IMR-90 (cell line): ENCODE results near the gene HDAC9. TPM values are rescaled to one million over a fixed set of nuclear protein-coding genes. Genes with fewer than 3 reads are reported as not detected.

Experiments used
- ATAC-seq: fragments of 200-7000 bp; cut with Tn5 transposase; 2 replicates; pipeline ENCODE4 v1.9.1; 2020; ENCODE audit warnings: low read depth, mild to moderate bottlenecking, moderate library complexity
- BruUV-seq: library from RNA; stranded (reverse); fragments of 400-500 nt; replicated peaks from 2 replicates; lab custom pipeline; 2021; lab: Mats Ljungman, UMichigan
- CTCF ChIA-PET: fragments of 300-600 bp; formaldehyde crosslinking; extraction: SDS; loops from one replicate; lab custom pipeline; 2021; ENCODE audit warnings: antibody characterized with exemption; lab: Yijun Ruan, JAX
- POLR2A ChIA-PET: fragments of 300-600 bp; sonication (Branson Sonifier 250); formaldehyde crosslinking; loops from one replicate; lab custom pipeline; 2022; ENCODE audit warnings: antibody characterized with exemption; ENCODE audit not compliant: unreplicated experiment; lab: Charles Lee
- DNase-seq: peaks from one replicate; pipeline ENCODE4 v3.0.0; 2013
- H2AFZ ChIP-seq: replicated peaks from 2 replicates; pipeline ENCODE3; 2013; ENCODE audit warnings: low read length, mild to moderate bottlenecking; ENCODE audit not compliant: poor library complexity
- H2AK5ac ChIP-seq: 2 replicates; pipeline ENCODE4 v1.6.1; 2013; ENCODE audit warnings: low read depth, low read length, inconsistent platforms
- H2AK9ac ChIP-seq: replicated peaks from 2 replicates; pipeline ENCODE3; 2013; ENCODE audit warnings: mild to moderate bottlenecking, low read depth, low read length, moderate library complexity; ENCODE audit not compliant: poor library complexity
- H2BK120ac ChIP-seq: 2 replicates; pipeline ENCODE4 v1.6.1; 2013; ENCODE audit warnings: low read depth, low read length, inconsistent platforms
- H2BK15ac ChIP-seq: 3 replicates; pipeline ENCODE4 v1.6.1; 2013; ENCODE audit warnings: low read depth, low read length, inconsistent platforms
- H2BK20ac ChIP-seq: 2 replicates; pipeline ENCODE4 v1.6.1; 2013; ENCODE audit warnings: low read depth, mild to moderate bottlenecking, inconsistent platforms, low read length, moderate library complexity
- H2BK5ac ChIP-seq: 2 replicates; pipeline ENCODE4 v1.6.1; 2013; ENCODE audit warnings: mild to moderate bottlenecking, low read depth, low read length, inconsistent platforms; ENCODE audit not compliant: poor library complexity, severe bottlenecking
- H3K14ac ChIP-seq: replicated peaks from 2 replicates; pipeline ENCODE4 v1.6.1; 2013; ENCODE audit warnings: low read depth, low read length, inconsistent platforms
- H3K18ac ChIP-seq: 2 replicates; pipeline ENCODE4 v1.6.1; 2013; ENCODE audit warnings: low read depth, low read length, control low read depth
- H3K23ac ChIP-seq: 2 replicates; pipeline ENCODE4 v1.6.1; 2013; ENCODE audit warnings: low read depth, low read length, inconsistent platforms
- H3K27ac ChIP-seq: 2 replicates; pipeline ENCODE4 v1.5.1; 2013; ENCODE audit warnings: mild to moderate bottlenecking, control low read depth, low read length; ENCODE audit not compliant: insufficient read depth
- H3K27me3 ChIP-seq: 2 replicates; pipeline ENCODE4 v1.6.1; 2013; ENCODE audit warnings: low read length; ENCODE audit not compliant: control insufficient read depth, insufficient read depth
- H3K36me3 ChIP-seq: 2 replicates; pipeline ENCODE4 v1.6.1; 2013; ENCODE audit warnings: low read length, mixed read lengths; ENCODE audit not compliant: control insufficient read depth, insufficient read depth
- H3K4ac ChIP-seq: 2 replicates; pipeline ENCODE4 v1.6.1; 2013; ENCODE audit warnings: low read depth, low read length, inconsistent platforms
- H3K4me1 ChIP-seq: 2 replicates; pipeline ENCODE4 v1.6.1; 2013; ENCODE audit warnings: low read length, mixed read lengths; ENCODE audit not compliant: control insufficient read depth, insufficient read depth
- H3K4me2 ChIP-seq: 2 replicates; pipeline ENCODE4 v1.6.1; 2013; ENCODE audit warnings: low read depth, mild to moderate bottlenecking, control low read depth, low read length, moderate library complexity
- H3K4me3 ChIP-seq: 2 replicates; pipeline ENCODE4 v1.5.1; 2013; ENCODE audit warnings: low read depth, mild to moderate bottlenecking, control low read depth, low read length, moderate library complexity; ENCODE audit not compliant: insufficient read depth
- H3K56ac ChIP-seq: 2 replicates; pipeline ENCODE4 v1.6.1; 2013; ENCODE audit warnings: low read length, inconsistent platforms; ENCODE audit not compliant: insufficient read depth; ENCODE audit errors: extremely low read depth
- H3K79me1 ChIP-seq, 2 experiments: 2 replicates each; pipeline ENCODE4 v1.6.1; 2013; ENCODE audit warnings: low read length in 2 of 2, inconsistent platforms in 1 of 2, low read depth in 1 of 2
- H3K9ac ChIP-seq: 2 replicates; pipeline ENCODE4 v1.6.1; 2013; ENCODE audit warnings: low read depth, low read length, control low read depth
- H3K9me1 ChIP-seq: 2 replicates; pipeline ENCODE4 v1.6.1; 2013; ENCODE audit warnings: low read length, inconsistent platforms; ENCODE audit not compliant: insufficient read depth
- H3K9me3 ChIP-seq: 2 replicates; pipeline ENCODE4 v1.6.1; 2013; ENCODE audit warnings: low read length; ENCODE audit not compliant: control insufficient read depth, insufficient read depth
- H4K20me1 ChIP-seq: 2 replicates; pipeline ENCODE4 v1.6.1; 2013; ENCODE audit warnings: low read length, inconsistent platforms; ENCODE audit not compliant: insufficient read depth
- H4K5ac ChIP-seq: 2 replicates; pipeline ENCODE4 v1.6.1; 2013; ENCODE audit warnings: mild to moderate bottlenecking, low read depth, low read length, control low read depth
- H4K8ac ChIP-seq, 2 experiments: 2 replicates each; pipeline ENCODE4 v1.6.1; 2013; ENCODE audit warnings: low read depth in 2 of 2, low read length in 2 of 2, control low read depth in 1 of 2, inconsistent platforms in 1 of 2
- H4K91ac ChIP-seq: 2 replicates; pipeline ENCODE4 v1.6.1; 2013; ENCODE audit warnings: low read depth, low read length, inconsistent platforms; ENCODE audit not compliant: insufficient read depth
- CEBPB ChIP-seq: IDR thresholded peaks from 2 replicates; pipeline ENCODE4 v1.6.1; 2012; ENCODE audit warnings: low read depth, low read length, improper control_type of control experiment
- FOS ChIP-seq: fragments of 150-350 bp; IDR thresholded peaks from 2 replicates; pipeline ENCODE4 v1.6.1; 2016; ENCODE audit warnings: low read depth, low read length
- SMC3 ChIP-seq: fragments of 150-350 bp; IDR thresholded peaks from 2 replicates; pipeline ENCODE4 v1.6.1; 2016; ENCODE audit warnings: low read depth, mild to moderate bottlenecking, antibody characterized with exemption, low read length, moderate library complexity
- WGBS, 2 experiments: methylation state at CpG; one replicate each; pipeline versions ENCODE4 v1.1.5 to v1.1.7; 2013; ENCODE audit warnings: missing lambda C conversion rate in 2 of 2; ENCODE audit not compliant: insufficient read length in 1 of 2; ENCODE audit errors: extremely low coverage in 2 of 2; 5-methylcytosine and 5-hydroxymethylcytosine counted together
- dilution Hi-C: fragments of 300-500 bp; cut with HindIII; formaldehyde crosslinking; loops from one replicate; pipeline ENCODE4 v1.14.3; 2018; ENCODE audit warnings: low sequenced_read_pairs; ENCODE audit not compliant: unreplicated experiment
- in situ Hi-C: fragments of 300-500 bp; cut with MboI; formaldehyde crosslinking; loops from 3 replicates; pipeline ENCODE4 v1.14.3; 2019; ENCODE audit warnings: low sequenced_read_pairs, inconsistent platforms, mixed read lengths
- intact Hi-C: fragments of 100-400 bp; cut with micrococcal nuclease; formaldehyde crosslinking; loops from 2 replicates; pipeline ENCODE4 v1.10.0; 2022
- polyA plus RNA-seq, 3 experiments: library from polyadenylated mRNA; depleted of rRNA; stranded (reverse); fragments of >200 nt; gene quantifications; 2 replicates each; pipeline ENCODE4 v1.2.3, GENCODE V29; 2012; ENCODE audit warnings: low replicate concordance in 1 of 3
- total RNA-seq: library from RNA; depleted of rRNA; stranded (reverse); fragments of >200 nt; gene quantifications from 2 replicates; pipeline ENCODE4 v1.2.3, GENCODE V29; 2012

The HDAC9 gene
- total and polyA plus RNA-seq, 2 of the 4 experiments (the other 2 are of a cell fraction): 4.3 to 24.7 TPM

GRCh38 chr7:18638594-18639452 lies 143.3 kb downstream of the HDAC9 start:
- ChIA-PET CTCF (interaction anchor here (1.2 kb wide), 1 partner anchor 27 kb away, joined by 5 read pairs; no protein-coding TSS in a partner anchor), POLR2A (interaction anchor here (0.7 kb wide), 1 partner anchor 15 kb away, joined by 3 read pairs; no protein-coding TSS in a partner anchor)
- Histone ChIP-seq H3K18ac (no peak overlapping the region), H2BK120ac (no peak overlapping the region), H3K9me3 (no peaks in the 10 kb centered on the region), H3K27me3 (no peaks in the 10 kb centered on the region), H4K20me1 (no peaks in the 10 kb centered on the region), H3K36me3 (no peaks in the 10 kb centered on the region), H3K4me2 (no peak overlapping the region), H3K79me1 (no peaks in the 10 kb centered on the region), H4K91ac (no peak overlapping the region), H2AFZ (no peak overlapping the region), H3K4ac (no peak overlapping the region), H2AK5ac (no peak overlapping the region), H3K56ac (no peak overlapping the region), H3K27ac (no peak overlapping the region), H3K23ac (no peak overlapping the region), H3K14ac (no peak overlapping the region), H2BK20ac (no peak overlapping the region), H3K4me3 (no peak overlapping the region), H2AK9ac (no peak overlapping the region), H3K9ac (no peak overlapping the region), H4K5ac (no peak overlapping the region), H3K9me1 (no peaks in the 10 kb centered on the region), H3K4me1 (peaks cover 4% of the 10 kb centered on the region), H4K8ac (no peak overlapping the region), H2BK15ac (no peak overlapping the region), H2BK5ac (no peak overlapping the region)
- dilution Hi-C loops (no loop called here), intact Hi-C loops (no loop called here), in situ Hi-C loops (no loop called here)
- BruUV-seq: no TSS peak
- WGBS, 2 experiments: no CpG with 5 or more reads among the region's 4 CpGs
- ATAC-seq (peak; percentile 14; the same call in 1 of the 2 replicates), DNase-seq (peak; percentile 64)
- TF ChIP-seq FOS (peak; percentile 61), CEBPB (peak; percentile 84), SMC3 (no peak)
